Bronchial epithelial cell (primary cell): ENCODE results near the gene ARHGAP29. TPM values are rescaled to one million over a fixed set of nuclear protein-coding genes. Genes with fewer than 3 reads are reported as not detected.

Source experiments
- DNase-seq: peaks from one replicate; pipeline ENCODE4 v3.0.0-alpha.2; 2010; ENCODE audit warnings: low read depth
- FAIRE-seq: peaks from 2 replicates; lab custom pipeline; 2011; peaks lifted over from hg19 to GRCh38; lab: Jason Lieb, UNC
- H3K27me3 ChIP-seq: 2 replicates; pipeline ENCODE4 v1.5.1; 2011; ENCODE audit warnings: low read length; ENCODE audit not compliant: control insufficient read depth, insufficient read depth
- H3K36me3 ChIP-seq: 2 replicates; pipeline ENCODE4 v1.5.1; 2011; ENCODE audit warnings: low read length; ENCODE audit not compliant: control insufficient read depth, insufficient read depth
- H3K4me3 ChIP-seq: 2 replicates; pipeline ENCODE4 v1.5.1; 2011; ENCODE audit warnings: mild to moderate bottlenecking, low read depth, low read length, control low read depth
- CTCF ChIP-seq: IDR thresholded peaks from 2 replicates; pipeline ENCODE4 v1.5.1; 2011; ENCODE audit warnings: mild to moderate bottlenecking, moderate library complexity, low read length, control low read depth, inconsistent platforms; ENCODE audit not compliant: insufficient read depth, severe bottlenecking
- total RNA-seq: library from RNA; depleted of rRNA; stranded (reverse); fragments of >200 nt; gene quantifications from 2 replicates; pipeline ENCODE4 v1.2.1, GENCODE V29; 2014

ARHGAP29 gene
- total RNA-seq, 1 donor from 2014 or later = 7.9 TPM

- no peak for FAIRE-seq
- no peak overlapping the region for H3K4me3 ChIP-seq
Measured at GRCh38 chr1:94259635-94260289, 22.4 kb upstream of the ARHGAP29 start.

GRCh38 chr1:94258873-94259331 is 21.5 kb upstream of the ARHGAP29 start:
- TF ChIP-seq CTCF = no peak
- no peaks in the 10 kb centered on the region for H3K27me3 ChIP-seq
- no peak overlapping the region for H3K4me3 ChIP-seq
- peak; percentile 82 for DNase-seq
- FAIRE-seq = no peak
- H3K36me3 ChIP-seq = no peaks in the 10 kb centered on the region

More at GRCh38 chr1:94259635-94260289, 22.4 kb upstream of the ARHGAP29 start:
- TF ChIP-seq CTCF = no peak
- H3K27me3 ChIP-seq = no peaks in the 10 kb centered on the region
- no peaks in the 10 kb centered on the region for H3K36me3 ChIP-seq
- DNase-seq = no peak

GRCh38 chr1:94257444-94257843 is 20.1 kb upstream of the ARHGAP29 start:
- no peak for DNase-seq
- H3K27me3 ChIP-seq = no peaks in the 10 kb centered on the region
- no peak overlapping the region for H3K4me3 ChIP-seq
- no peaks in the 10 kb centered on the region for H3K36me3 ChIP-seq
- FAIRE-seq = peak; percentile 60
- TF ChIP-seq CTCF = no peak

- Histone ChIP-seq H3K27me3 (no peaks in the 10 kb centered on the region), H3K36me3 (no peaks in the 10 kb centered on the region), H3K4me3 (no peak overlapping the region)
- FAIRE-seq (no peak), DNase-seq (peak; percentile 87)
- TF ChIP-seq CTCF = no peak
Measured at GRCh38 chr1:94255476-94255875, 18.1 kb upstream of the ARHGAP29 start.

- no peak for TF ChIP-seq CTCF
- no peaks in the 10 kb centered on the region for H3K36me3 ChIP-seq
- FAIRE-seq = no peak
- H3K27me3 ChIP-seq = no peaks in the 10 kb centered on the region
- DNase-seq = peak; percentile 63
- H3K4me3 ChIP-seq = no peak overlapping the region
Measured at GRCh38 chr1:94254073-94254810, 16.9 kb upstream of the ARHGAP29 start.
